BJ (cell line): ENCODE measurements around the gene TOGARAM1. TPM values are rescaled to one million over a fixed set of nuclear protein-coding genes. Genes with fewer than 3 reads are reported as not detected.

ENCODE experiments used
- CTCF ChIA-PET: fragments of 350-600 bp; formaldehyde crosslinking; extraction: SDS; loops from one replicate; lab custom pipeline; 2021; ENCODE audit warnings: antibody characterized with exemption, inconsistent platforms; lab: Yijun Ruan, JAX
- POLR2A ChIA-PET: fragments of 300-600 bp; sonication (Branson Sonifier 250); formaldehyde crosslinking; extraction: SDS; loops from one replicate; lab custom pipeline; 2021; ENCODE audit warnings: antibody characterized with exemption; lab: Charles Lee
- DNase-seq: peaks from one replicate; pipeline ENCODE4 v3.0.0-alpha.2; 2011; ENCODE audit warnings: low read depth
- H3K27me3 ChIP-seq: 2 replicates; pipeline ENCODE4 v1.6.0; 2011; ENCODE audit warnings: low read length; ENCODE audit not compliant: control insufficient read depth, insufficient read depth
- H3K36me3 ChIP-seq: 2 replicates; pipeline ENCODE4 v1.5.1; 2011; ENCODE audit warnings: low read length; ENCODE audit not compliant: control insufficient read depth, insufficient read depth
- H3K4me3 ChIP-seq: 2 replicates; pipeline ENCODE4 v1.5.1; 2011; ENCODE audit warnings: low read depth, mild to moderate bottlenecking, control low read depth, low read length
- polyA plus RNA-seq: library from polyadenylated mRNA; depleted of rRNA; stranded (reverse); fragments of >200 nt; gene quantifications from 2 replicates; pipeline ENCODE4 v1.2.3, GENCODE V29; 2011
- TF ChIP-seq, protein P1 (sequence below): IDR thresholded peaks from 2 replicates; pipeline ENCODE4 v1.5.1; 2011; ENCODE audit warnings: low read depth, mild to moderate bottlenecking, control low read depth, inconsistent platforms, low read length, moderate library complexity; ENCODE audit not compliant: insufficient read depth

The TOGARAM1 gene
- polyA plus RNA-seq, 1 experiment, result 5.4 TPM

- ChIA-PET POLR2A (no interaction called here), CTCF (interaction anchor here (1.4 kb wide), 1 partner anchor 11 kb away, joined by 3 read pairs; no protein-coding TSS in a partner anchor)
- DNase-seq, result no peak
- no peaks in the 10 kb centered on the region for H3K27me3 ChIP-seq
- TF ChIP-seq, protein P1, sequence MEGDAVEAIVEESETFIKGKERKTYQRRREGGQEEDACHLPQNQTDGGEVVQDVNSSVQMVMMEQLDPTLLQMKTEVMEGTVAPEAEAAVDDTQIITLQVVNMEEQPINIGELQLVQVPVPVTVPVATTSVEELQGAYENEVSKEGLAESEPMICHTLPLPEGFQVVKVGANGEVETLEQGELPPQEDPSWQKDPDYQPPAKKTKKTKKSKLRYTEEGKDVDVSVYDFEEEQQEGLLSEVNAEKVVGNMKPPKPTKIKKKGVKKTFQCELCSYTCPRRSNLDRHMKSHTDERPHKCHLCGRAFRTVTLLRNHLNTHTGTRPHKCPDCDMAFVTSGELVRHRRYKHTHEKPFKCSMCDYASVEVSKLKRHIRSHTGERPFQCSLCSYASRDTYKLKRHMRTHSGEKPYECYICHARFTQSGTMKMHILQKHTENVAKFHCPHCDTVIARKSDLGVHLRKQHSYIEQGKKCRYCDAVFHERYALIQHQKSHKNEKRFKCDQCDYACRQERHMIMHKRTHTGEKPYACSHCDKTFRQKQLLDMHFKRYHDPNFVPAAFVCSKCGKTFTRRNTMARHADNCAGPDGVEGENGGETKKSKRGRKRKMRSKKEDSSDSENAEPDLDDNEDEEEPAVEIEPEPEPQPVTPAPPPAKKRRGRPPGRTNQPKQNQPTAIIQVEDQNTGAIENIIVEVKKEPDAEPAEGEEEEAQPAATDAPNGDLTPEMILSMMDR, result no peak
- no peak overlapping the region for H3K4me3 ChIP-seq
- H3K36me3 ChIP-seq, result no peaks in the 10 kb centered on the region
Observed at GRCh38 chr14:44990533-44990932, 28.5 kb downstream of the TOGARAM1 start.

DNA sequence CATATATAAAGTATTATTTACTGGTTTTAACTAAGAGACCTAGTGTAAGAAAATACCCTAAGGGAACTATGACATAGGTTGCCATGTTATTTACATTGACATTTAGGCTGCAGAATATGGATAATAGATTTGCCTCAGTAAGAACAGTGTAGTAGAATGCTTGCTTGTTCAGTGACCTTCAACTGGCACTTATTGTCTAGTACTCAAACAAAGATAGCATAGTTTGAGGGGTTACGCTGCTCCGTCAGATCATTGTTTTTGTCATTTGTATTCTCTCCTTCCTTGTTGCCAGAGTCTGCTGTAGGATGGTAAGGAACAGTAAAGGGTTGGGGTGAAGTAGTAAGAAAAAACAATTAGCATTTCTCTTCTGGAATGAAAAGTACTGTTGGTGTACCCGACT lies 33.2 kb downstream of the TOGARAM1 start:
- no peak for DNase-seq
- TF ChIP-seq, protein P1, result no peak
- ChIA-PET POLR2A (no interaction called here), CTCF (no interaction called here)
- Histone ChIP-seq H3K36me3 (no peaks in the 10 kb centered on the region), H3K27me3 (no peaks in the 10 kb centered on the region), H3K4me3 (no peak overlapping the region)

- H3K27me3 ChIP-seq, result no peaks in the 10 kb centered on the region
- CTCF ChIA-PET, result no interaction called here
- POLR2A ChIA-PET, result no interaction called here
- DNase-seq, result no peak
- H3K4me3 ChIP-seq, result no peak overlapping the region
- no peaks in the 10 kb centered on the region for H3K36me3 ChIP-seq
- TF ChIP-seq, protein P1, result no peak
Observed at GRCh38 chr14:44995770-44996294, 33.8 kb downstream of the TOGARAM1 start.

DNA sequence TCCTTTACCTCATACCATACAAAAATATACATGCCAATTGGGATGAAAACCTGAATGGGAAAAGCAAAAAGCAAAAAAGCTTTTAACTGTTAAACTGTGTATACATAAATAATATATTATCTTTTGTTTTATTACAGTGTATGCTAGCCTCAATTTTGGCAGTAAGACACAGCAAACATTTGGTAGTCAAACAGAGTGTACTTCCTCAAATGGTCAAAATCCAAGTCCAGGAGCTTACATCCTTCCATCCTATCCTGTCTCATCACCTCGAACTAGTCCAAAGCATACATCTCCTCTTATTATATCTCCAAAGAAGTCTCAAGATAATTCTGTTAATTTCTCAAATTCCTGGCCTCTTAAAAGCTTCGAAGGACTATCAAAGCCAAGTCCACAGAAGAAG lies 41.9 kb downstream of the TOGARAM1 start:
- Histone ChIP-seq H3K27me3 (no peaks in the 10 kb centered on the region), H3K4me3 (no peak overlapping the region), H3K36me3 (no peaks in the 10 kb centered on the region)
- TF ChIP-seq, protein P1, result no peak
- CTCF ChIA-PET, result no interaction called here
- POLR2A ChIA-PET, result no interaction called here
- DNase-seq, result no peak

DNA sequence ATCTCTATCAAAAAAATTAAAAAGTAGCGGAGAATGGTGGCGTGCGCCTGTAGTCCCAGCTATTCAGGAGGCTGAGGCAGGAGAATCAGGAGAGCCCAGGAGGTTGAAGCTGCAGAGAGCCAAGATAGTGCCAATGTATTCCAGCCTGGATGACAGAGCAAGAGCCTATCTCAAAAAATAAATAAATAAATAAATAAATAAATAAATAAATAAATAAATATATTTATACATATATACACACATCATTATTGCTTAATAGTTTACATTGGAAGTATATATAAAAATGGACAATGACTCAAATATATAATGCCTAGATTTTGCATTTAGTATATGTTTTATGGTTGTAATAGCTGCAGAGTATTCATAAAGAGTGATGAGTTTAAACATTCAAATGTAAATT lies 53.1 kb downstream of the TOGARAM1 start:
- CTCF ChIA-PET, result interaction anchor here (1.0 to 1.2 kb wide), 2 partner anchors 21 to 101 kb away, joined by 3 to 4 read pairs; no protein-coding TSS in a partner anchor
- POLR2A ChIA-PET, result no interaction called here
- no peak for DNase-seq
- TF ChIP-seq, protein P1, result no peak
- no peak overlapping the region for H3K4me3 ChIP-seq
- H3K36me3 ChIP-seq, result no peaks in the 10 kb centered on the region; the same call in 1 of the 2 replicates
- H3K27me3 ChIP-seq, result no peaks in the 10 kb centered on the region
